Measurements from ENCODE around the gene PNCK.

Gene PNCK

GRCh38 chrX:153637121-153638040, 36.2 kb downstream of the PNCK start:
- peak; percentile 8 for DNase-seq (ENCODE audit: extremely low spot score)
- no peak for TF ChIP-seq CTCF (IDR thresholded peaks at IDR 0.05; ENCODE audit: control extremely low read depth, extremely low read depth, low read depth, missing control alignments)
- ChIA-PET CTCF (interaction anchor here (1.4 kb wide), 1 partner anchor 27 kb away, joined by 3 read pairs; no protein-coding TSS in a partner anchor), POLR2A (no interaction called here)

GRCh38 chrX:153636716-153637115, 36.9 kb downstream of the PNCK start:
- peak; percentile 5 for DNase-seq (ENCODE audit: extremely low spot score)
- POLR2A ChIA-PET, result no interaction called here
- CTCF ChIA-PET, result interaction anchor here (1.4 kb wide), 1 partner anchor 27 kb away, joined by 3 read pairs; no protein-coding TSS in a partner anchor
- TF ChIP-seq CTCF (IDR thresholded peaks at IDR 0.05; ENCODE audit: control extremely low read depth, extremely low read depth, low read depth, missing control alignments), result no peak

GRCh38 chrX:153635788-153636668, 37.6 kb downstream of the PNCK start:
- peak; percentile 28 for TF ChIP-seq CTCF (IDR thresholded peaks at IDR 0.05; ENCODE audit: control extremely low read depth, extremely low read depth, low read depth, missing control alignments)
- CTCF ChIA-PET, result interaction anchor here (1.4 kb wide), 1 partner anchor 26 kb away, joined by 3 read pairs; no protein-coding TSS in a partner anchor
- DNase-seq (ENCODE audit: extremely low spot score), result peak; percentile 26
- POLR2A ChIA-PET, result no interaction called here

- POLR2A ChIA-PET, result no interaction called here
- TF ChIP-seq CTCF (IDR thresholded peaks at IDR 0.05; ENCODE audit: control extremely low read depth, extremely low read depth, low read depth, missing control alignments), result no peak
- CTCF ChIA-PET, result no interaction called here
- no peak for DNase-seq (ENCODE audit: extremely low spot score)
Observed at GRCh38 chrX:153635388-153635787, 38.2 kb downstream of the PNCK start.

GRCh38 chrX:153634832-153635231, 38.8 kb downstream of the PNCK start:
- no peak for DNase-seq (ENCODE audit: extremely low spot score)
- POLR2A ChIA-PET, result no interaction called here
- CTCF ChIA-PET, result no interaction called here
- no peak for TF ChIP-seq CTCF (IDR thresholded peaks at IDR 0.05; ENCODE audit: control extremely low read depth, extremely low read depth, low read depth, missing control alignments)

GRCh38 chrX:153634236-153634635, 39.4 kb downstream of the PNCK start:
- ChIA-PET POLR2A (no interaction called here), CTCF (no interaction called here)
- no peak for TF ChIP-seq CTCF (IDR thresholded peaks at IDR 0.05; ENCODE audit: control extremely low read depth, extremely low read depth, low read depth, missing control alignments)
- DNase-seq (ENCODE audit: extremely low spot score), result no peak

All from GM10248 (cell line).